ENCODE measurements around the gene ALPK1.
"Not testable (repeated sequence)": the region's sequence is repeated elsewhere in the genome, so short reads cannot be mapped to it uniquely, and the experiment has no call there.

ALPK1 gene

DNA sequence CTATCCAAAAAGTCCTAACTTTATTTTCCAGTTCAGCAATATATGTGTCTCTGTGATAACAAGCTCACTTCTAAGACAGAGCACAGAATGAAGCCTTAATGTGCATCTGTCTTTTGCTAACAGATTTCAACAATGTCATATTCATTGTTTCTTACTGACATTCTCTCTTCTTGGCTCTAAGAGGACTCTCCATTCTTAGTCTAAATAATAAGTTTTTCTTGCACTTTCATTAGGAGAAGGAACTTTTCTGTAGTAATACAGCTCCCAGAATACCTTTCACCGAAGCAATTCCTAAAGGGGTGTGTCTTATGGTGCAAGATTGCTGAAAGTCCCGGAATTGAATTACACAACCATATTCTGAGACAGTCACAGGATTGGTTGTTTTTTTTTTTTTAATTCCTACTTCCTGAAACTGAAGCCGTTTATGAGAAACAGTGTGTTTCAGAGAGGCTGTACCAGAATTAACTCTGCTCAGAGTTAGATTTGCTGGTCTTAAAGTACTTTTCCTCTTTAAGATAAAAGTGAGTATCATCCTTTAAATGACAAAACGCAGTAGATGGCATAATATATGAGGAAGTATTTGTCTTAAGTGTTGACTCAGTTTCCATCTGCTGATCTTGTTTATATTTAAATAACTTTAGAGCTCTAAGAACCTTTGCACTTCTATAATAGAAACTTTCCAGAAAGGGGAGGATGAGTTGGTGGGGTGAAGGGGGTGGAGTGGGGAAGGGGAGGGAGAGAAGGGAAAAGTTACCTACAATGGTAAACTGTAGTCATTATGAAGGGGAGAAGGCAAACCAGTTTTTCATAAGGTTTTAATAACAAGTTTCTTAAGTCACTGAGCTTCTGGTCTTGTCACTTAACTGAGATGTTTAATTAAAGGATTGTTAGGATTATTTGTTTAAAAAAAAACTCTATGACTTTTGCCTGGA is at the start of gene ALPK1:
Gene ALPK1, plus strand, starts transcription at position 421 of the 932 bp plus-strand sequence.
- DNase-seq (ENCODE audit: low read depth in 2 of 2), result peak; percentile 84 to 85

DNA sequence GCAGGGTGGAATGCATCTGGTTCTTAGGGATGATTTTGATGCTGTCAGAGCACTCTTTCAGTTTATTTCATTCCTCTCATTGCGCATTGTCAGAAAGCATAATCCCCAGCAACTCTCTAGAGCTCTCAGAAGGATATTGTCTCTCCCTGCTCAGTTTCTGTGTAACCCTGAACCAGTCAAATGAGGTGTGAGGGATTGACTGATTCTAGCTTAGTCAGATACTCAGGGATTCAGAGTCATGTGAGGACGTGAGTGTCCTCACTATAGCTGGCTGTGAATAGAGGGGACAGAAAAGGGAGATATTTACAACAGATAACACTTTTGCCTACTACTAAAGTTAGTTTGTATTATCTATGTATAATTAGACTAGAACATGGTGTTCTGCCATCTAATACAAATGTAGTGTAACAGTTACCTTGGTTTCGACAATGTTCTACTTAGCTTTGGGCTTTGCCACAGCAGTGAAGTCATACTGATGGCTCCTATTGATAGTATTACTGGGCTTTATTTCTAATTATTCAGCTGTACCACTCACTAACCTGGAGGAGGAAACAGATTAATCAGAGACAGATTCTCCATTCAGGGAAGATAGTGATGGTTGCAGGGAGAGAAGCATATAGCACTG is 46.0 kb upstream of the ALPK1 start:
- DNase-seq (ENCODE audit: low read depth in 2 of 2), result no peak

DNA sequence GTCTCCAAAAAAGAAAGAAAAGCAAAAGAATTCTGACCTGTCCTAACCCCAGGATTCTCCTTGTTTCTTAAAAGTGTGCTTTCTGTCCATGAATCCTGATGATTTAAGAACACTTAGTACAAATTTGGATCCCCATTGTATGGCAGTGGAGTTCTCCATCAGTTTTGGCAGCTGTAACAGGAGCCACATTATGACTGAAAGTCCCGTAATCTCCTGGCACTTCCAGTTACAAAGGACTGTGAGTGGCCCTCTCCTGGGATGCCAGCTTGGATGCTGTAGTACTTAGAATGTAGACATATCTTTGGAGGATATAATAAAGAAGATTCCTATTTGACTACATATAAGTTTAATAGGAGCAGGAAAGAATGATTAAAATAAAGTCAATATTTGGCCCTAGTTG is 44.9 kb upstream of the ALPK1 start:
- DNase-seq (ENCODE audit: low read depth in 2 of 2), result no peak

DNA sequence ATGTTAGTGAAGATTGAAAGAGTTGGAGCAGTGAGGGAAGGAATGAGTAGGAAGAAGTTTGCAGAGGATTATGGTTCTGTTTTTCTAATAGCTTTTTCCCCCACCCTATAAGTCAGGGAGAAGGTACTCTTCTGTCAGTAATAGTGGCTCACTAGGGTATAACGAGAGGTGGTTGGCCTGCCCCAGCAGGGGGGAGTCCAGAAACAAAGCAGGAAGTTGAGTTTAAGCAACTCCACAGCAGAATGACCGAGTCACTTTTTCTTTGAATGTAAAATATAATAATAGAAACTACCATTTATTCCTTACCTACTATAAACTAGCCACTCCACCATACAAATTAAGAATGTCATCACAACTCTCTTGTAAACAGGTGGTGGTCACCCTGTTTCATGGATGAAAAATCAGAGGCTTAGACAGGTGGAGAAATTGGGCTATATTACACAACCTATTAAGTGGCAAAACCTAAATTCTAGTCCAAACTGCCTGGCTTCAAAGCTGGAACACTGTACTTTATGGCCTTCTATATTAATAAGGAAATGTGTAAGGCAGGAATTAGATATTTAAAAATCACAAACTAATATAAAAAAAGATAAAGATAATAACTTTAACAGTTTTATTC is 43.7 kb upstream of the ALPK1 start:
- DNase-seq (ENCODE audit: low read depth in 2 of 2), result no peak

DNA sequence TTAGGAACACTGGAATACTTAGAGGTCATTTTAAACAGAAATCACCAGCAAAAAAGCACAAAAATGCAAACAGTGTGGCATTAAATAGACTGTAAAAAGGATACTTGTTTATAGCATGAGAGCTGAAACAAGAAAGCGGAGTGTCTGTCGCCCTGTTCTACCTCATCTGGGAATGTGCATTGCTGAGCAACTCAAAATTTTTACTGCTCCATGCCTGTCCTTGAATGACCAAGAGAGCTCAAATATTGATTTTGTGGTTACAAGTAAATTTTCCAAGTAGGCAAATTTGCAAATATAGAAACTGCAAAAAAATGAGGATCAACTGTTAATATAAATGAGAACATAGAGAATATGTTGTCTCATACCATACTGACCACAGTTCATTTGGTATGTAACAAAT is 40.1 kb upstream of the ALPK1 start:
- no peak for DNase-seq (ENCODE audit: low read depth in 2 of 2)

DNA sequence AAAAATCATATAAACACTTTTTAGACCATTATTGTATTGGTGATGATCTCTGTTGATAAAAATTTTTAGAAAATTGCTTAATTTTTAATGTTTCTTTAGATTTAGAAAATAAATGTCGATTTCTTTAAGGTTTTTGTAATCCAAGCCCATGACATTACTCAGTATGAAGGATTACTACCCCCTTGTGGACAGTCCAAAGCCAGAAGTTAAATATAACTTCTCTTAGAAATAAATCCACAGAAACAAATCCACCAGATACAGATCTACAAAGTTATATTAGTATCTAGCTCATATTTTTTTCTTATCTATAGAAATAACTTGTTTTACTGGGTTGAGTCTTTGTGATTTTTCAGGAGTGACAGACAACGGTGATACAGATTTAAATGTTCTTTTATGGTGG is 30.3 kb upstream of the ALPK1 start:
- no peak for DNase-seq (ENCODE audit: low read depth in 2 of 2)

DNA sequence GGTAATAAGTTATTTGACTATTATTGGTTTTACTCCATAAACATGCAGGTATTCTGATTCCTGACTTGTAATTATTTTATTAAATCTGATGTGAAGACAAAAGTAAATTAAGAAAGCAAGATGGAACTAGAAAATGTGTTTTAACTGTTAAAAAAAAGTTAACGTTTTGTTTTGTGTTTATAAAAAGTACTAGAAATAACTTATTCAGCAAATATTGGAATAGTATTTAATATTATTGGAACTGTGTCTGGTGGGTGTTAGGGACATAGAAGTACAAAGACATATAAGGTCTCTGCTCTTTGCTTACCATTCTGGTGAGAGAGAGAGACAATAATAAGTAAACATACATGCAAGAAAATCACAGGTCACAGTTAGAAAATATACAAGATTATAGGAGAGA is 27.1 kb upstream of the ALPK1 start:
- DNase-seq (ENCODE audit: low read depth in 2 of 2), result no peak

DNA sequence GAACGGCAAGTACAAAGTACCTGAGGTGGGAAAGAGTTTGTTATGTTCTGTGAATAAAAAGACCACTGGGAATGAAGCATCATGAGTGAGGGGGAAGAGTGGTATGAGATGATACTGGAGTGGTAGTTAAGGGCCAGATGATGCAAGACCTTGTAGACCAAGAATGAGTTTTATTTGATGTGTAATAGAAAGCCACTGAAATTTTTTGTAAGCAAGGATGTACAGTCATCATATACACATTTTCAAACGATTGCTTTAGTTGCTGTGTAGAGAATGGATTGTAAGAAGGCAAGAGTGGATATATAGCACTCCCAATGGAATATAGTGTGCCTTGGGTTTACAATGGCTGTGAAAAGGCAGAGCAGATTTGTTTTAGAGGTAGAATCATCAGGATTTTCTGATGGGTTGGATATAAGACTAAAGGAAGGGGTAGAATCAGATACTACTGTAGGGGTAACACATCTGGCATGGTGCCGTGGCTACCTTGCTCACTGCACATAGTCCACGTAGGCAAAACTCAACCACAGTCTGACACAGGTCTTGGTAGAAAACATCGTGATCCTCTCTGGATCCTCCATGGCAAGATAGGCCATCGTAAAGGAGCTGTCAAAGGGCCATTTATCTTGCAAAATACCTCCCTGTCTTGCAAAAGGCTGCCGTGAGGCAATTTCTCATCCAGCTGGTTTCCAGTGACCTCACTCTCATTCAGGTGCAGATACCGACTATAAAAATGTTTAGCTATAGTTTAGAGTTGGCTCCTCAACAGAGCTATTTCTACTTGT is 26.3 kb upstream of the ALPK1 start:
- DNase-seq (ENCODE audit: low read depth in 2 of 2), result peak; percentile 64 to 80

DNA sequence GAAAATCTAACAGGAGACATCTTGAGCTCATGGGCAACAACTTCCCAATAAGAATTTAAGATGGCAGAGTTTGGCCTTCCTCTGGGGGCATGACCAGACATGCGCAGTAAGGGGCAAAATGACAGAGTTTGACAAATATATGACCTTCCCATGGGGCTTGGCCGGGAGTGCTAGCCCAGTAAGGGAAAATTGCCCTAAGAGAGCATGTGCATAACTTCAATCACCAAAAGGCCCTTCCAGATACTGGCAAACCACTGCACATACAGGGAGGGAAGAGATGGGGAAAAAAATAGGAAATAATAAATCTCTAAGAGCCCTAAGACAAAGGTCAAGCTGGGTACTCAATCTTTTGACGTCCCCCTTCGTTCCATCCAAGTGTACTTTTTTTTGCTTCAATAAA is 24.9 kb upstream of the ALPK1 start:
- no peak for DNase-seq (ENCODE audit: low read depth in 2 of 2)

DNA sequence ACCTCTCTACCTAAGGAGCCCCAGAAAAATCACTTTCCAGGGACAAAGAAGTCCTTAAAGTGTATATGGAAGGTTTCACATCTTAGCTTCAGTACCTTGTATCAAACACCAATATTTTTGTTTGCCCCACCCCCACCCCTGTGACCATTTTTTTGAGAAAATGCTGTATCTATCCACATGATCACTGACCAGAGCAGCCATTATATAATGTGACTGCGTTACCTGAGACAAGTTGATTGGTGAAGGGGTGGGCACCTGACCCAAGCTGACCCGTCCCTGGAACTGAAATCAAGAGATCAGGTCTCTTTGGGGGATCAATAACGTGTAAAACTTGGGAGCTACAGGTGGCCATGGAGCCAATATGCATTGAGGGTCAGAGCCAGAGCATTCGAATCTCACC is 22.2 kb upstream of the ALPK1 start:
- DNase-seq (ENCODE audit: low read depth in 2 of 2), result no peak

DNA sequence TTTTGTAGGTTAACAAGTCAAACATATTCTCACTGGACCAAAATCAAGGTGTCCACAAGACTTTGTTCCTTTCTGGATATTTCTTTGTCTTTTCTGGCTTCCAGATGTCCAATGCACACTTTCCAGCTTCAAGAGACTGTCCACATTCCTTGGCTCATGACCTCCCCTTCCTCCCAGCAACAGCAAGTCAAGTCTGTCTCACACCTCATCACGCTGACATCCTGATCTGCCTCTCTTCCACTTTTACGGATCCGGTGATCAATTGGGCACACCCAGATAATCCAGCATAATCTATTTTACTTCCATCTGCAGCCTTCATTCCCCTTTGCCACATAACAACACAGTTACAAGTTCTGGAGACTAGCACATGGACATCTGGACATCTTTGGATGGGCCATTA is 21.1 kb upstream of the ALPK1 start:
- DNase-seq (ENCODE audit: low read depth in 2 of 2), result no peak

DNA sequence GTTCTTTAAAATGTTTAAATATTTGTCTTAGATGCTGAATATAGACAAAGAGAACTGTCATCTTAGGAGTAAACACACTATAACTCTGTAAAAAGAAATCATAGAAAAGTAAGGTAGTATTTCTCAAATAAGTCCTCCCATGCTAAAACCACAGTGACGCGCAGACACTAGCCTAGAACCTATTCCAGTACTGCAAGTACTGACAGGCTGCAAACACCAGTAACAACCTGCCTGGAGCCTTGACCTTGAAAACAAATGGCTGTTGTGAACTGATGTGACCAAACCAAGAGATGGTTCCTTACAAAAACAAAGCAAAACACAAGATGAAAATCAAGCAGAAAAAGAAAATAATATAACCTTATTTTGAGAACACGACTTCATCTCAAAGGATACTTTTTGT is 19.9 kb upstream of the ALPK1 start:
- DNase-seq (ENCODE audit: low read depth in 2 of 2), result no peak

DNA sequence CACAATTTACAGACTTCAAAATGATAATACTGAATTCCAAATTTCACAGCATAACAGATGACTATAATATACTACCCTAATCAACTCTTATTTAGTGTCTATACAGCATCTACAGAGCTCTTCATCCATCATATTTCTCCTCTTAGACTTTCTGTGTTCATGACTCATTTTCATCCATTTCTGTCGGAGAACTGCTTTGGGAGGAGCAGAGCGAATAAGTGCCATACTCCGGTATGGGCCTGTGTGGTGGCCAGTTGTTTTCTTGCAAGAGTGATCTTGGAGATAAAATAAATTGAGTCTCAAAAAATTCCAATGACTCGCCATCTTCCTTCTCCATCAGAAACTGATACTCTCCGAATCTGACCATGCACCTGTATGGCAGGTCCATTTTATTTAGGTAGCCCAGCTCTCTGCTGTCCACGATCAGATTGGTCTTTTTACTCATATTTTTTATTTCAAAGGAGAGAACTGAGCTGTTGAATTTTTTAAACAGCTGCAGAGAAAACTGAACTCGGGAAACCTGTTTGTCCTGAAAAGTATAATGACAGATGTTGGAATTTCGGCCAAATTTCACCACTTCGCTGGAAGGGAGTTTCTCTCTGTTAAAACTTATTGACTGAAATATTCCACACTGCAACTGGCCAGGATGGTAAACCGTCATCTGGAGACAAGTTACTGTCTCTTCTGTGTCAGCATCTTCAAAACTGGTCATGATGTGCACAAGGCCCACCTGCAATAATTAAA is 19.3 kb upstream of the ALPK1 start:
- DNase-seq (ENCODE audit: low read depth in 2 of 2), result no peak

DNA sequence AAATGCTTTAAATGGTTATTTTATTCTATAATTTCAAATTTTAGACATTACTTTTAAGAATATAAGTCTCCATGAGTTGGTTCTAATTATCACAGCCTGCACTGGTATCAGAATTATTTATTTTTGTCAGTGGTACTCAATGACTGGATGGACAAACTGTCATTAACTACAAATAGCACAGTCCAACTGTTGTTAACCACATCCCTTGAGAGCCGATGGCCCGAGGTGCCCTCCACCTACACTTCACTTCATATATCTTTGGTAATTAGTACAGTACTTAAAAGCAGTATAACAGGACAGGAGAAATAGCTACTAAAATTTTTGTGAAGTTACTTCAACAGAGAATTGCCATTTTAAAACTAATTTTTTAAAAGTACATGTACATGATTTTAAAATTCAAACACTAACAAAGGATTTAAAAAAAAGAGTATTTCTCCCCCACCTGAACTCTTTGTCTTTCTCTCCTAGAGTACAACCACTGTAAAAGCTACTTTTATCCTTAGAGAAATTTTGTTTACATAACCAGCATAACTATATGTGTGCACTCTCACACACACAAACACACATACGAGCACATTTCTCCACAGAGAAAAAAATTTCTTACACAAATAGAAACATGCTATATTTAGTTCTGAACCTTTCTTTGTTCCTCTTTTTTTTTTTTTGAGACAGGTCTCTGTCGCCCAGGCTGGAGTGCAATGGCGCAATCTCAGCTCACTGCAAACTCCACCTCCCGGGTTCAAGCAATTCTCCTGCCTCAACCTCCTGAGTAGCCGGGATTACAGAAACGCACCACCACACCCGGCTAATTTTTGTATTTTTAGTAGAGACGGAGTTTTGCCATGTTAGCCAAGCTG is 17.9 kb upstream of the ALPK1 start:
- DNase-seq (ENCODE audit: low read depth in 2 of 2), result no peak

DNA sequence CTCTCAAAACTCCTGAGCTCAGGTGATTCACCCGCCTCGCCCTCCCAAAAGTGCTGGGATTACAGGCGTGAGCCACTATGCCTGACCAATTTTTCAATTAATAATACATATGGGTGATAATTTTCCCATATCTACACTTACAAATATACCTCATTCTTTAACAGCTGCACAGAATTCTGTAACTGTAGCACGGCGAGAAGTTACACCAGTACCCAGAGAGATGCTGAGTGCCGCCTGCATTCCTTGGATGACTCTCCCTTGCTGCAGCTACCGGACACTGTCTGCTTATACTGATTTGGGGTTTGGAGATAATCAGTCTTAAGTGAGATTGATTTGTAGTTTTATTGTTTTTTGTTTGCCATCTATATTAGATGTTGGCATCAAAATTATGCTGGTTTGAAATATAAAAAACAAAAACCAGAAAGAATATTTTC is 17.3 kb upstream of the ALPK1 start:
- no peak for DNase-seq (ENCODE audit: low read depth in 2 of 2)

DNA sequence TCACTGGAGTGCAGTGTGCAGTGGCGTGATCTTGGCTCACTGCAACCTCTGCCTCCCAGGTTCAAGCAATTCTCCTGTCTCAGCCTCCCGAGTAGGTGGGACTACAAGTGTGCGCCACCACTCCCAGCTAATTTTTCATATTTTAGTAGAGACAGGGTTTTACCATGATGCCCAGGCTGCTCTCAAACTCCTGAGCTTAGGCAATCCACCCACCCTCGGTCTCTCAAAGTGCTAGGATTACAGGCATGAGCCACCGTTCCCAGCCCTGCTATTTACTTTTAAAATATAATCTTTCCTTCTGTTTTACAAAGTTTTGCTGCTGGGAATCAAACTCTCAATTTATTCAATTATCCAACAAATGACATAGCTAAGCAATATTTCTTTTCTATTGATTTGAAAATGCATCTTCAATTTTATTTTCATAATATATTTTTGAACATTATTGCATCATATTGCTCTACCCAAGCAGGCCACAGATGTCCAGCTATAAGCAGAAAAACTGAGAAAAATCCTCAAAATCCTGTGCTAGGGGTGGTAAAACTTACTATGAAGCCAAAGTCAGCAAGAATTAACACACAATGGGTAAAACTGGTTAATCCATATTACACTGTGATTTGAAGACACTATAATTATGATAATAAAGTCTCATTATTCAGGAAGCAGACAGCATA is 16.6 kb upstream of the ALPK1 start:
- no peak for DNase-seq (ENCODE audit: low read depth in 2 of 2)

DNA sequence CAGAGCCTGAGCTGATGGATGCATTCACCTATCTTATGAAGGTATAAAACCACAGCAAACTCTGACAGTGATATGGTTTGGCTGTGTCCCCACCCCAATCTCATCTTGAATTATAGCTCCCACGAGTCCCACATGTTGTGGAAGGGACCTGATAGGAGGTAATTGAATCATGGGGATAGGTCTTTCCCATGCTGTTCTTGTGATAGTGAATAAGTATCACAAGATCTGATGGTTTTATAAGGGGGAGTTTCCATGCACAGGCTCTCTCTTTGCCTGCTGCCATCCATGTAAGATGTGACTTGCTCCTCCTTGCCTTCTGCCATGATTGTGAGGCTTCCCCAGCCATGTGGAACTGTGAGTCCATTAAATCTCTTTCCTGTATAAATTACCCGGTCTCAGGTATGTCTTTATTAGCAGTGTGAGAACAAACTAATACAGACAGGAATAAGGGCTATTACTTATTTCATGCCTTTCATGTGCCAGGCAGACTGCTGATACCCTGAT is 15.2 kb upstream of the ALPK1 start:
- not testable (repeated sequence) for DNase-seq (ENCODE audit: low read depth in 2 of 2)

DNA sequence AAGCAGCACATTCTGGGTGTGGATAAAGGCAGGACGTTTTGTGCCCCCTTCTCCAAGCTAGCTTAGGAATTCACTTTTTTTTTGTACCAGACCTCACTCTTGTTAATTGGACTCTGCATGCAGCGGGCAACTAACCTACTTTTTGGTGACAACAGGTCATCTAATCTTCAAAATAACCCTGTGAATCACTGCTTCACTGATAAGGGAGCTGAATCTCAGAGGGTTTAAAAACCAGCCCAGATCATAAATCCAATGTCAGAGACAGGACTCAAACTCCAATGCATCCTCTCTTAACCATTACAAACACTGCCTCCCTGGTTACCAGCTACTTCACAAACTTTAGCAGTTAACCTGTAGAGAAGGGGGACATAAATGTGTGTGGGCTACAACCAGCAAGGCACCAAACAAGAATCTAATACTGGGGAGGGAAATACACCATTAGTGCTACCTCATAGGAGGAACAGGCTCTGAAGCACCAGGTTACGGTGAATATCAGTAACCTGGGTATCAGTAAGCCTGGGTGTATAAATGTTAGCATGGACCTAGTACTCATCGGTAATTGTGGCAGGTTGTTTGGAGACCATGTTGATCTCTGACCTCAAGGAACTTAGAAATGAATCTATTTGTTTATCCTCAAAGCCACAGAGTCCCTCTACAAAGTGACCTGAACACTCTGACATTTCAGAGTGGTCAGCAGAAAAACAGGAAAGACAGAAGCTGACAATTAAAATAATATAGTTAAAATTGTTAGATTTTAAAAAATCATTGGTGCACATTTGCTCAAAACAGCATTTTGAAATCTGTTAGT is 14.1 kb upstream of the ALPK1 start:
- DNase-seq (ENCODE audit: low read depth in 2 of 2), result no peak

DNA sequence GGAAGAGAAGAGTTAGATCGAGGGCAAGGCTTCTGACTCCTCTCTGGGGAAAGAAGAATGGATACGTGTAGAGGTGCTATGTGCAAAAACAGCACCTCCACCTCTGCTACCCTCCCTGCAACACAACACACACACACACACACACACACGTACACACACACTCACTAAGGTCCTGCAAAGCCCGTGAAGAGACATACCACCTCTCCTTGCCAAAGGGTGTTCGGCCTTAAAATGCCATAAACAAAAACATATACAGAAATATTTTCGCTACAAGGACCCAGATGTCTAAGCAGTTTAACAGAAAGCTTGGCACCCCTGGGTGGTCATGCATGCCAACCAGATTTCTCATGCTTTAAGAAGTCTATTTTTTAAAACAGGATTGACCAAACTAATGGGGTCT is 13.0 kb upstream of the ALPK1 start:
- no peak for DNase-seq (ENCODE audit: low read depth in 2 of 2)
